ENCODE data around the gene CEACAM21. TPM values are rescaled to one million over a fixed set of nuclear protein-coding genes. Genes with fewer than 3 reads are reported as not detected.

CEACAM21 gene
- total RNA-seq (ENCODE audit: low replicate concordance): not detected in 2 replicates

DNA sequence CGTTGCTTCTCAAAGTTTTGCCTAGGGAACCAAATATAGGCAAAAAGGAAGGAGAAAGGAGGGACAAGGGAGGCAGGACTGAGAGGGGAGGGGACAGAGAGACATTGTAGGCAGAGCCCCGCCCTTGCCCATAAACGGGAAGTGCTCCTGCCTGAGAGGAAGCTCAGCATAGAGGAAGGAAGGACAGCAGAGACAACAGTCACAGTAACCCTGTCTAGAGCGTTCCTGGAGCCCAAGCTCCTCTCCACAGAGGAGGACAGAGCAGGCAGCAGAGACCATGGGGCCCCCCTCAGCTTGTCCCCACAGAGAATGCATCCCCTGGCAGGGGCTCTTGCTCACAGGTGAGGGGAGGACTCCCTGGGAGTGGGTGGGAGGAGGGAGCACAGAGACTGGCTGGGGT is at the start of gene CEACAM21:
Gene CEACAM21, plus strand, starts transcription at position 169 of the 400 bp plus-strand sequence. Its CDS starts 109 bp downstream, at position 278.

DNA sequence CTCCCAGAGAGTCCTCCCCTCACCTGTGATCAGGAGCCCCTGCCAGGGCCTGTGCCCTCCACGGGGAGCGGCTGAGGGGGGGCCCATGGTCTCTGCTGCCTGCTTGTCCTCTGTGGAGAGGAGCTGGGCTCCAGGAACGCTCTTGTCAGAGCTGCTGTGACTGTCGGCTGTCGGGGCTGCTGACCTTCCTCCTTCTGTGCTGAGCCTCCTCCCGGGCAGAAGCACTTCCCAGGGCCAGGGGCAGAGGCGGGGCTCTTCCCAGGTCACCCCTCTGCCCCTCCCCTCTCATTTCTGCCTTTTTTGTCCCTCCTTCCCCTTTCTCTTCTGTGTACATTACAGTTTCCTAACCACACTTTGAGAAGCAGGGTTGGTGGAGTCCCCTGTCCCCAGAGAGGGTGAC is 50.9 kb downstream of the CEACAM21 start, which contains the start of gene CEACAM4:
Gene CEACAM4, minus strand, starts transcription at position 198 of the 400 bp plus-strand sequence. Its CDS starts 111 bp downstream, at position 87.

Other genes starting within 250 kb of the CEACAM21 start
- 8.9 and 24.4 TPM in 2 replicates for gene TGFB1, start 222.2 kb upstream of the CEACAM21 start, total RNA-seq (ENCODE audit: low replicate concordance)
- 5.3 and 6.0 TPM in 2 replicates for gene B9D2, start 212.0 kb upstream of the CEACAM21 start, total RNA-seq (ENCODE audit: low replicate concordance)
- 2.3 and 6.1 TPM in 2 replicates for gene TMEM91, start 199.6 kb upstream of the CEACAM21 start, total RNA-seq (ENCODE audit: low replicate concordance)
- 8.2 and 12.7 TPM in 2 replicates for gene EXOSC5, start 178.8 kb upstream of the CEACAM21 start, total RNA-seq (ENCODE audit: low replicate concordance)
- 27.8 and 46.7 TPM in 2 replicates for gene BCKDHA, start 178.3 kb upstream of the CEACAM21 start, total RNA-seq (ENCODE audit: low replicate concordance)
- gene B3GNT8, start 148.8 kb upstream of the CEACAM21 start, total RNA-seq (ENCODE audit: low replicate concordance): 0.60 and 3.6 TPM in 2 replicates
- gene DMAC2, start 136.3 kb upstream of the CEACAM21 start, total RNA-seq (ENCODE audit: low replicate concordance): 23.9 and 33.8 TPM in 2 replicates
- not detected in 2 replicates for gene ERICH4, start 133.0 kb upstream of the CEACAM21 start, total RNA-seq (ENCODE audit: low replicate concordance)
- gene CEACAM4, start 50.9 kb downstream of the CEACAM21 start, total RNA-seq (ENCODE audit: low replicate concordance): not detected in 2 replicates
- not detected in 2 replicates for gene CEACAM7, start 112.1 kb downstream of the CEACAM21 start, total RNA-seq (ENCODE audit: low replicate concordance)
- not detected in 2 replicates for gene CEACAM5, start 132.5 kb downstream of the CEACAM21 start, total RNA-seq (ENCODE audit: low replicate concordance)
- gene CEACAM6, start 179.4 kb downstream of the CEACAM21 start, total RNA-seq (ENCODE audit: low replicate concordance): not detected in 2 replicates
- not detected in 2 replicates for gene CEACAM3, start 220.4 kb downstream of the CEACAM21 start, total RNA-seq (ENCODE audit: low replicate concordance)

All from smooth muscle cell of the coronary artery (primary cell).